Activated CD4-positive, alpha-beta T cell treated with anti-CD3 and anti-CD28 coated beads, Interleukin-2, amount 50 U/mL, for 1 hour (primary cell): ENCODE measurements around the gene TTC21A.
A peak's percentile ranks its signal among the peaks of the same experiment; 100 is the strongest.

Experiments
- DNase-seq: peaks from one replicate; pipeline ENCODE4 v3.0.0-alpha.2; 2020

The TTC21A gene

DNA sequence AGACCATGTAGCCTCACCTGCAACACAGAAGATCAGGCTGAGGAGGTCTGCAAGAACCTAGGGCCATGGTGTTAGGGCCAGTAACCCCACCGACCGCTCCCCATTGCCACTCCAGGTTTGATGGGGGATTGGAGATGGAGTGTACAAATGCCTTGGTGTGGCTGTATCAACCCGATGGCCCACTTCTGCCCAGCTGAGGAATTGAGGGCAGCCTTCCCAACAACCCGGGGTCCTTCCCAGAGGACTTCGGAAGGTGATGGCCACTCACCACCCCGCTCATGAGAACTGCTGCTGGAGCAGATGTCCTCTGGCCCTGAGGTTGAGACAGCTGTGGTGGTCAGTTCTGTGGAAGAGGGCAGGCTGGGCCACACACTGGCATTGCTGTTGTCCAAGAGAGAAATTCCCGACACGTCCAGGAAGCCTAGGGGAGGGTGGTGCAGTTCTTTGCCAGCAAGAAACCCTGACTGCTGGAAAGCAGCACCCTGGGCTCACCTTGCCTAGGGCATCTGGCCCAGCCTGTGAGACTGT is 8.9 kb upstream of the TTC21A start:
- DNase-seq = no peak

DNA sequence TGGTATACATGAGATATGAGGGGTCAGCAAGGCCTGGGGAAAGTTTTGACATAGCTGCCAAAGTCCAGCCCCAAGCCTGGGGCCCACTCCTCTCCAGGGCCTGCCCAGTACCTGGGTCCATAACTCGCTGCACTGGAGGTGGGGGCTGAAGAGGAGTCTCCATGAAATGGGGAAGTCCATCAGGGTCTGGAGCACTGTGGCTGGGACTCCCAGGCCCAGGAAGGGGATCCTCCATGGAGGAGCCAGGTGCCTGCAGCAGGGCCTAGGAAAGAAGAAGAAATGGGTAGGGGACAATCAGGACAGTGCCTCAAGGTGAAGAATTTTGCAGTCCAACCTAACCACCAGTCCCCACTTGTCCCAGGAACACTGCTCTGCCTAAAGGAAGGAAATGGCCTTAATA is 8.2 kb upstream of the TTC21A start:
- no peak for DNase-seq

DNA sequence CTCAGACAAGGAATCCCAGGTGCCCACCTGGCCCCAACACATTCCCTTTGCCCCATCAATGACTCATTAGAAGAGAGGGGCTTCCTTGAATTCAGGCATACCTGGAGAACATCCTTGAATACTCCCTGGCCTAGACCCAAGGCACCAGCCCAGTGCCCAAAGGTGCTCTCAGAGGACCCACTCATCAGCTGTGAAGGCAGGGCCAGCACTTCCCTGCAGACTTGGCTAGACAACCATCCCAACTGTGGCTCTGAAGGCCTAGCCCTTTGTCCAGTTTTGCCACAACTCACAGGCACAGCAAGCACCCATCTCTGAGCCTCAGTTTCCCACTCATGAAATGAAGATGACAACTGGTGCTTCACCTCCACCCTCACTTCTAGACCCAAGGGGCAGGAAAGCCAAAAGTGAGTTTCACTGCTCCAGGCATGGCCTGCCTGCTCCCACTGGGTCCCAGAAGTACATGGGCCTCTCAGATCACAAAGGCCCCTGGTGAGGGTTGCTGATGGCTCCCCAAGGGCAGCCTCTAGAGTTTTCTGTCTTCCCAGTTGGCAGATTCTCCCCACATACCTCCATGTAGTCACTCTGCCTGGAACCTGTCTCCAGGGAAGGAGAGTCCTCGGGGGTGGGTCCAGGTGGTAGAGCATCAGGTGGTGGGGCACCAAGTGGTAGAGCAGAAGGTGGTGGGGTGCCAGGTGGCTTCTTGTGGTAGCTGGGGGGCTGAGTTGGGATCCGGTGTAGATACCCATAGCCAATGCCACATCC is 7.6 kb upstream of the TTC21A start:
- no peak for DNase-seq

DNA sequence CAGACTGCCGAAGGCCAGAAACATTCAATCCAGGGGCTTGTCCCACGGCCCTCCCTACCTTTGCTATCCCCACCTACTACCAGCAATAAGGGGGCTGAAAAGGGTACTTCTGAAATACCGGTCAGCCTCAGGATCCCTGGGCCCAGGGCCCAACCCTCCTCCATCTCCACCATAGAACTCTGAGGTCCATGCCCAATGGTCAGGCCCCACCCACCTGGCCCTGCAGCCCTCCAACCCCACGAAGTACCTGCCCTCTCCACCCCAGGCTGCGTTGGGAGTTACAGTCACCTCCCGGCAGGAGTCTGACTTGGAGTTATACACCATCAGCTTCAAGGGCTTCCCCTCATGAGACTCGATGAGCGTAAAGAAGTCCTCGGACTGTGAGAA is 7.0 kb upstream of the TTC21A start:
- no peak for DNase-seq

DNA sequence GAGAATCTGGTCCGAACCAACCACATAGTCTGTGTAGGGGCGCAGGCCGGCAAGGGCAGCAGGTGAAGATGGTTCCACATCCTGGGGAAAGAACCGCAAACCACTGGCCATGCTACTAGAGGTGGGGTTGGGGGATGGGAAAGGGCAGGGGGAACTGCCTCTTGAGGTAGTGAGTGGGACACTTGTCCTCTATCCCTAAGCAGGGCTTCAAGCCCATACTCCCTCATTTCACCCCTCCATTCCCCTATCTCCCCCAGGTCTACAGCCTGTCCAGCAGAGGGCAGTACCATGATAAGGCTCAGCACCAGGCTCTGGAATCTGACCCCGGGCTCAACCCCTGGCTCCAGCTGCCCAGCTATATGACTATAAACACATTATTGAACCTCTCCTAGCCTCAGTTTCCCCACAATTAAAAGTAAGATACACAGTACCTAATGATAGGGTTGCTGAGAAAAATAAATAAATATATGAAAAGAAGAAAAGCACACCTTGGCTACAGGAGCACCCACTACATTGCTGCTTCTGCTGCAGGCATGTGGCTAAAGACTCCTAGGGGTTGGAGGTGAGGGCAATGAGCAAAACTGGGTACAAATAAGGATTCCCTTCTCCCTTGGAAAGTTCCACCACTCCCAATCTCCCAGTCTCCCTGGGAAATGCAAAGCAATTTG is 6.3 kb upstream of the TTC21A start:
- DNase-seq = peak; percentile 50

DNA sequence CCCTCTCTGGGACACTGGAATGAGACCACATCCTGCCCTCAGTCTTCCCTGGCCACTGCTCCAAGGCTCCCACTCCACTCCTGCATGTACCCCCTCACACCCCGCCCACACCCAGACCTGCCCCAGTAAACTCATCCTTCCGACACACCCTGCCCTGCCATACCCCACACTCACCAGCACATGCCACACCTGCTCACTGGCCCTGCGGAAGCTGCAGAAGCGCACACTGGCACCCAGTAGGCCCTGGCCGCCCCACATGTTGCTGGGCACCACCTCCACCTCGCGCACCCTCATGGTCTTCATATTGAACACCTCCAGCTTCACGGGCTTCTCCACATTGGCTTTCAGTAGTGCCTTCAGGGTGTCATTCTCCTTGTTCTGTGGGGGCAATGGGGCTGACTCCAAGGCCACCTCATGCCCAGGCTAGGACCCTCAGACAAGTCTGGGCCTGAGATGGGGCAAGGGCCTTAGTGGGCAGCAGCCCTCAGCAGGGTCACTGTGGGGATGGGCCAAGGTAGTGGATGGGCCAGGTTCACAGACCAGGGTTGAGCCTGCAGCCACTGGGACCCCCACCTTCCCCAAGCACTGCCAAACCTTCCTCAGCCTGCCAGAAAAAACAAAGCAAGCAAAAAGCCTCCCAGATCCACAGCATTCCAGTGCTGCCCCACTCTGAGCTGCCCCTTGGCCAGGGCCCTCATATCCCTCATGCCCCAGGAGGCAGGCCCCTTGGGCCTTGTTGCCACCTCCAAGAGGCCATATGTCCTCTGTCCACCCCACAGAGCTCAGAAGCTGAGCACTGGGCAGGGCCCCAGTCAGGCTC is 4.8 kb upstream of the TTC21A start:
- no peak for DNase-seq

DNA sequence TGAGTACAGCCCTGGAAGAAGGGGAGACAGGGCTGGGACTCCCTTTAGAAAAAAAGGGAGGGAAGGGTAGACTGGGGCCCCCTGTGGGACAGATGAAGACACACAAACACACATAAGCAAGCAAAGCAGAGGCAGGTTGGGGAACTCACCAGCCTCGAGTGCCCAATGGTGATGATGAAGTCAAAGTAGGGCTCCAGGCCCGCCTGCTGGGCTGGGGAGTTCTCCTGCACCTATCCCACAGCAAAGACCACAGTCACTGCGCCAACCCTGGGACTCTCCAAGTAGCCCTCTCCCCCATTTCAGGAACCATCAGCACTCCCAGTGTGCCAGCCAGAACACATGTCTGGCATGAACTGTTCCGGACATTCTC is 4.2 kb upstream of the TTC21A start:
- DNase-seq = no peak

DNA sequence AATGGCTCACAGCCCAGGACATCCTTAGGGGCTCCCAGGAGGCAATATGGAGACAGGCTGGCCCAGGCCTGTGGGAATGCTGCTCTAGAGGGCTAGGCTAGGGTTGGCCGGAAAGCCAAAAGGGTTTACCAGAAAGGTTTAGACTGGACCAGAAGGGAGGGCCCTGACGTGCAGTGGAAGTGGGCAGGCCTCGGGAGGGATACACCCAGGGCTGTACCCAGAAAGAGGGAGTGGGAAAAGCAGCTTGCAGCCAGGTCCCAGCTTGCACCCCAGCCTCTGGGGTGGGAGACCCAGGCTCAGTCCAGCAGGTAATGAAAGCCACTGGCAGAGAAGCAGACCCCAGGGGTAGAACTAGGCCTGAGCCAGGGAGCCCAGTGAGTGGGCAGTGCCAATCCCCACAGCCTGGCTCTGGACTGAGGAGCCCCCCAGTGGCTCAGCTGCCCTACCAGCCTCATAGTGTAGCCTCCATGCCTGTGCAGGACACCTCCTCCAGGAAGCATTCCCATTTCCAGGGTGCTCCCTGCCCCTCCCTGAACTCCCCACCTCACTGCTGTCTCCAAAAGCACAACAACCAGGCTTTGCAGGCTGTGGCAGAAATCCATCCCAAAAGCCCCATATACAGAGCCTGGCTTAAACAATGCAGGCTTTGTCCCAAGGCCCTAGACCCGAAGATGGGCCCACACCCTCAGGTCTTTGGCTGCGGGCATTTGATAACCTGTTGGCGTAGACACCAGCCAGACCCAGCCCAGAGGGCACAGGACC is 3.5 kb upstream of the TTC21A start:
- DNase-seq = no peak

DNA sequence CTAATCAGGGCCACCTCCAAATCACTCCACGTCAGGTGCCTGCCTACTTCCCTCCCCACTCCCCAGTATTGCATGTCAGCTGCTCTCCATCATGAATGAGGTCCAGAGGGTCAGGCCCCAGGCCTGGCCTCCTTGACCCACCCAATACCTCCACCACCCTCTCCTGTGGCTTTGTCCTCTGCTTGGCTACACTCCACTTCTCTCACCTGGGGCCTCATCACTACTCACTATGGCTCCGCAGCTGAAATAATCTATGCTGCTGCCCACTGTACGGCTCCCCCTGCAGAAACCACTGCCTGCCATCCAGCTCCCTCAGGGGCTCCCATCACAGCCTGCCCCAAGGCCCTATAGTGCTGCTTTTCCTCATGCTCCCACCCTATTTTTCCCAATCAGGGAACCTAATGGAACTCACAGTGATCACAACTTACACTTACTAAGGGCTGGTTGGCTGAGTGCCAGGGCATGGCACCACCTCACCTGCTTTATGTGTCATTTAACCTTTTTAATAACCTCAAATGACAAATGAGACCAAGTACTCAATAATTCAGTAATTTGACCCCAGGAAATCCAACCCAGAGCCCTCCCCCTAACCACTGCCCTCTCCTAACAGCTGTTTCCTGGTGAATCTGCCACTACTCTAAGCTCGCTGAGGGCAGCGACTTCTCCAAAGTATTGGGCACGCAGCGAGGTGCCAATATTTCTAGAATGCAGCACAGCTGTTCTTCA is 2.4 kb upstream of the TTC21A start:
- peak; percentile 20 for DNase-seq

DNA sequence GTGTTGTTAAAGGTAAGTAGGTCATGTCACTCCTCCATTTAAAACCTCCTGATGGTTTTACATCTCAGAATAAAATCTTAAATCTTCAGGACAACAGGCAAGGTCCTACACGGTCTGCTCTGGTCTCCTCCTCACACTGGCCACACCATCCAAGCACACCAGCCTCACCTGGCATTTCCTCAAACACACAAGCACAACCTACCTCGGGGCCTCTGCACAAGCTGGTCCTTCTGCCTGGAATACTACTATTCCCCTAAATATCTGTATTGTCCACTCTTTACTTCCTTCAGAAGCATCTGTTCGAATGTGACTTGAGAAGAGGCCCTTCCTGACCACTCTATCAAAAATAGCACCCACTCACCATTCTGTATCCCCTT is 1.8 kb upstream of the TTC21A start:
- DNase-seq = no peak

DNA sequence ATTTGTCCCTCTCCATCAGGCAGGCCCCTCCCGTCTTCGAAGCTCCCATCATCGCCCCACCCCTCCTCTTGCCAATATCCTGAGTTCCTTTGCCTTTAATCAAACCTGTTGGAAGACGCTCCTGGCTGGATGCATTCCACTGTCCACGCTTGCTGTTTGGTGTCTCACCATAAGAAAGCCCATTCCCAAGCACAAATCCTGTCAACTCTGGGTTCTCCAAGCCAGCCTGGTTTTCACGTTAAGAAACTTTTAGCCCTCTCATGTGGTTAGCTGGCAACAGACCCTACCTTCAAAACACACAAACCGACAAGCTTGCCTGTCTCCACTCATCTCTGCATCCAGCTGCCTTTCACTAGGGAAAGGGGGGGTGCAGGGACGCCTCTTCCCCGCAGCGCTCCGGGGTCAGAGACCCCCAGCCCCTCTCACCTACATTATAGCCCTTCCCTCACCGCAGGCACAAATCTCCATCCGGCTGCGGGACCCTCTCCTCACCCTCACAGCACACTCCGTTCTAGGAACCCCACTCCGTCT is 1.1 kb upstream of the TTC21A start:
- no peak for DNase-seq

DNA sequence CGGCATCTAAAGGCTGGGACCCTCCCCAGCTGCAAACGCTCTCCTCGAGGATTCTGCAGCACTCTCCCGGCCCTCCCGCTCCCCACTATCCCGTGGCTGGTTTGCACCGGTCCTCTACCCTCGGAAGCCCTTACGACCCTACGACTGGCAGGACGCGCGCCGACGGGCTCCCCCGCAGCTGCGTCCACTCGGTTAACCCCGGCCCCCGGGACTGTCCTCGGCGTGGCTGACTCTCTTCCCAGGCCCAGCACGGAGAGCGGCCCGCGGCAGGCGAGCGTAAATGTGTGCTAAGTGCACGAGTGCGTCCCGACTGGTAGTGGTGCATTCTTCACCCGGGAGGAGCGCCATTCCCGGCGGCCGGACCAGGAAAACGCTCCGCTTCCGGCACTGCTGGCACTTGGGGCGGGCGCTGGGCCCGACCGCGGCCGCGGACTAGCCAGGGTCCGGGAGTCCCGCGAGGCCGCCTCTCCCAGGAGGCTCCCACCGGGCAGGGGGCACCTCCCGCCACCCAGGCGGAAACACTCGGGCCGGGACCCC is 561 bp upstream of the TTC21A start:
- DNase-seq = peak; percentile 15

DNA sequence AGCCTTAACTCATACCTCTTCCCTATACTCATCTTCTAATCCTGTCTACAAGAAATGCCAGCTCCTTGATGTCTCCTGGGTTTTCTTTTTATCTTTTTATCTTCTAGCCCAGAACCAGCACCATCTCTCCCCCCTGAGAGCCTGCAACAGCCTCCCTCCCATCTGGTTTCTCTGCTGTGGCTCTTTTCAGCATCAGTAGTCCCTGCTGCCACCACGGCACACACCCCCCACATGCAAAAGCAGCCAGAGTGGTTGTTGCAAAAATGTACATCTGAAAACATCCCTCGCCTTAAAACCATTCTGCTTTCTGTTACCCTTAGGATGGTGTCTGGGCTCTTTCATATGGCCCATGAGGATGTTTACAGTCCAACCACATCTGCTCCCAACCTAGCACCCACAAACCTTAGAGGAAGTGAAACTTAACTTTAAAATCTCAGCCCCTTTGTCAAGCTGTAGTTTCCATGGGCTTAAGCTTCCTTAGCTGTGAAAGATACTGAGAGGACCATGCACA is 775 bp downstream of the TTC21A start:
- no peak for DNase-seq

DNA sequence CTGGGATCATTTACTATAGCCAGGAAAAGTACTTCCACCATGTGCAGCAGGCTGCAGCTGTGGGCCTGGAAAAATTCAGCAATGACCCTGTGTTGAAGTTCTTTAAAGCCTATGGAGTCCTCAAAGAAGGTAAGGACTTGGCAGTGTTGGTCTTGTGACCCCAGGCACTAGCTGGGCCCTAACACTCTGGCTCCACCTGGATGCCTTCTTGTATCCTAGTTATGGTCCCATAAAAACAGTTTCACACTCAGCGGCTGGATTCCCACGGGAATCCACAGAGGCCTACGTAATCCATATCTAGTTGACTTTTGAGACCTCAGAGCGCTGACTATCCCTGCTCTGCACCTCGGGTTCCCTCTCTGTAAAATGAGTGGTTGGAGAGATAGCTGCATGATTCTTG is 1.6 kb downstream of the TTC21A start:
- DNase-seq = no peak

DNA sequence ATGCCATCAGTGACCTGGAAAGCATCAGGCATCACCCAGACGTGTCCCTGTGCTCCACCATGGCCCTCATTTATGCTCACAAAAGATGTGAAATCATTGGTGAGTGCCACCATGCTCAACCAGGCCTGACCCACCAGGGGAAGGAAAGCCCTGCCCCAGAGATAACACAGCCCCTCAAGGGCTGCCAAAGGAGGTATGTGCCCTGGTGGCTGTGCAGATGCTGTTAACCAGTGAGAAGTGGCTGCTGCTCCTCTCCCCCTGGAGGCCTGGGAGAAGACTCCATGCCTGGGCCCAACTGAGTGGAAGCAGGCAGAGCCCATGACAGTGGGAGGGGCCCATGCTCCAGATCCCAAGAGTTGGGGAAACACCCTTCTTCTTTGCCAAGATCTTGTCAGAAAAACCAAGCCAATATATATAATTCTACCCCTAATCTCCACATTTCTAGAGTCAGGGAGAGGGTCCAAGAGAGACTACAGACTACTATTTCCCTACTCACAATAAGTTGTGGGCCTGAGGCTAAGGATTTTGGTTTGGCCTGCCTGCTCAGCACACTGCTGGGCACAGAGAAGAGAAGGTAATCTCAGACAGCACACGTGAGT is 2.7 kb downstream of the TTC21A start:
- DNase-seq = no peak

DNA sequence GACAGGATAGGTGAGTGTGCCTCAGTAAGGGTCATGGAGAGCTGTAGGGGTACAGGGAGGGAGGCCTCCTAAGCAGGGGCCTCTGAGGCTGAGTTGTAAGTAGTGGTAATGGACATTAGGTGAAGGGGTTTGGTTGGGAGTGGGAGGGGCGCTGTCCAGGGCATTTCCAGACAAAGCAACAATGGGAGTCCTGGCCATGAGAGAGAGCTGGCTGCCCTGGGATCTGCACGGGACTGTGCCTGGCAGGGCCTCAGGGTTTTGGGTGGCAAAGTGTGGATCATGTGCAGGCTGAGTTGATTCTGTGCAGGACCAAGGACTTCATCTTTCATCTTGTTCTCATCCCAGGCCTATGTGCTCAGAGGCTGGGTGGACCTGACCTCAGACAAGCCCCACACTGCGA is 4.6 kb downstream of the TTC21A start:
- no peak for DNase-seq

DNA sequence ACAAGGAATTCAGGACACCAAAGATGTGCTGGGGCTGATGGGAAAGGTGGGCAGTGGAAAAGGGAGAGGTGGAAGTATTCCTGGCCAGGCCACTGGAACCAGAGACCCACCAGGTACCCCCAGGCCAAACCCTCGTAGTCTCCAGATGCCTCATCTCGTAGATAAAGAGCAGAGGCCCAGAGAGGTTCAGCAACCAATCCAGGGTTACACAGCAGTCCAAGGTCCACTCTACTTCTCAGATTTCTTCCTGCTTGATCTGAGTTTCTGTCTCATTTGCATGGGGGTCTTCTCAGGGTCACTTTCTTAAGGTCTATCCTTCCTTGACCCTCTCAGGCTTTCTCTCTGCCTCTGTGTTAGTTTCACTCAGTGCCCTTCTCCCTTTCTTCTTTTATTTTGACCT is 5.1 kb downstream of the TTC21A start:
- no peak for DNase-seq

DNA sequence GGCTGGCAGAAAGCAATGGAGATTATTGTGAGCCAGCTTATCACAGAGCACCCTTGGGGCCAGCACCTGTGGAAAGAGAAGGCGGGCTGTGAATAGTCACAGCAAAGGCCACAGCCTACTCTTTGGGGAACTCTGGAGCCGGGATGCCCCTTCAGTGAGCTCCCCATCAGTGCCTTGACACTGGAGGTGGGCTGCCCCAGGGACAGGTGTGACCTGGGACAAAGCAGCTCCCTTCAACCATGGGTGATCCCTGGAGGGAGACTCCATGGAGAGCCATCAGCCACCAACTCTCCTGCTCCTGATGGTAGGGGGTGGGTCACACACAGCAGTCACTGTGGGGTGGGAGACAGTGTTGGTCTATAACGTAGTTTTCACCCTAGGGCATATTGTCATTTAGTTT is 5.8 kb downstream of the TTC21A start:
- DNase-seq = no peak

DNA sequence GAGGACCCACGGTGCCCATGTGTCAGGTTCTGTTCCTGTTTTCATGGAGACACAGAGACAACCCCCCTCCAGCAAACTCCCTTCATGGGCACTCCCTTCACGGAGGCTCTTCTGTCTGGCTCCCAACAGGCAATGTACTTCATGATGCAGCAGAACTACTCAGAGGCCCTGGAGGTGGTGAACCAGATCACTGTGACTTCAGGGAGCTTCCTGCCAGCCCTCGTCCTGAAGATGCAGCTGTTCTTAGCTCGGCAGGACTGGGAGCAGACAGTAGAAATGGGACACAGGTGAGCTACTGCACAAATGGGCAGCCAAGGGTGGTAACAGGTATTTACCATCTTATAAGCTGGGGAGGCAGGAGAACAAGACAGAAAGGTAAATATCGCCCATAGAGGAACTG is 7.0 kb downstream of the TTC21A start:
- DNase-seq = no peak

DNA sequence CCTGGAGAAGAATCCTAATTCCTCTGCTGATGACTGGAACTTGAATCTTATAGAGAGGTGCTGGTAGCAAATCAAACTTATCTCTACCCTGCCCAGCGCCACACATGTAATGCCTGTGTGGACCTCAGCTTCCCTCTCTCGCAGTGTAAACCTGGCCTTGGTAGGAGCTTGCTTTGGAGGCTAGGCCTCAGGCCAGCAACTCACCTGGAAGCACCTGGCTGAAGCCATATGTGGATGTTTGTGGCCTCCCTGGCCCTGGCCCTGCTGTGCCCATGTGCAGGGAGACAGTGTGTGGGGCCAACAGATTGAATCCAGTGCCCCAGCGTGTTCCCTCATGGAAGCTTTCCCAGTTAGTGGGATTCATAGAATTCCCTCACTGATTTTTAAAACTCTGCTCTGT is 8.4 kb downstream of the TTC21A start:
- no peak for DNase-seq

DNA sequence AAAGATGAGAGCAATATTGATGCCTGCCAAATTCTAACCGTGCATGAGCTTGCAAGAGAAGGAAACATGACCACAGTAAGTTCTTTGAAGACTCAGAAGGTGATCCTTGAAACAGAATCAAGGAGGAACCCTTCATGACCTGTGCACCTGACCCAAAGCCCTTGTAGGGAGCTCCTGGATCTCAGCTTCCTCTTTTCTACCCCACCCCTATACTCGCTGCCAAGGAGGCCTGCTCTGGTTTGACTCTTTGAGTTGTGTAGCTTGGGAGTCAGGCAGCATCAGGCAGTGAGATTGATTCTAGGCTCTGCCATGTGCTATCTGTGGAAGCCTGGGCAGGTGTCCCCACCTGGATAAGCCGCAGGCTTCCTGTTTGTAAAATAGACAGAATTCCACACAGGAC is 10.6 kb downstream of the TTC21A start:
- DNase-seq = no peak
